HFFc6 (cell line): ENCODE data around the gene ATIC. TPM values are rescaled to one million over a fixed set of nuclear protein-coding genes. Genes with fewer than 3 reads are reported as not detected.
A peak's percentile ranks its signal among the peaks of the same experiment; 100 is the strongest.

Source experiments
- DNase-seq: peaks from one replicate; pipeline ENCODE4 v3.0.0-alpha.2; 2018
- H3K27ac Mint-ChIP-seq: 2 replicates; pipeline ENCODE4 v1.8.0; 2020; ENCODE audit warnings: mild to moderate bottlenecking, mixed read lengths
- H3K27me3 Mint-ChIP-seq: 2 replicates; pipeline ENCODE4 v1.8.0; 2021; ENCODE audit warnings: mild to moderate bottlenecking, moderate library complexity, mixed read lengths; ENCODE audit not compliant: insufficient read depth
- H3K36me3 Mint-ChIP-seq: 2 replicates; pipeline ENCODE4 v1.8.0; 2021; ENCODE audit warnings: low read depth, mixed read lengths
- H3K4me1 Mint-ChIP-seq: 2 replicates; pipeline ENCODE4 v1.8.0; 2020; ENCODE audit warnings: low read depth, mixed read lengths
- H3K4me3 Mint-ChIP-seq: 2 replicates; pipeline ENCODE4 v1.8.0; 2020; ENCODE audit warnings: mild to moderate bottlenecking, moderate library complexity, mixed read lengths
- H3K9me3 Mint-ChIP-seq: 2 replicates; pipeline ENCODE4 v1.8.0; 2020; ENCODE audit warnings: mild to moderate bottlenecking, mixed read lengths
- CTCF ChIP-seq: fragments of 200-600 bp; sonication (generic); IDR thresholded peaks from 2 replicates; pipeline ENCODE4 v1.5.0; 2021; ENCODE audit warnings: antibody characterized with exemption, mild to moderate bottlenecking
- total RNA-seq, 6 experiments: library from RNA; stranded (reverse); fragmentation: NEBNext Ultra II Directional; extraction: Animal tissue kit (Norgen Biotek cat#: 25700); gene quantifications; 2 replicates in 1 of 6; 3 replicates in 5 of 6; pipeline ENCODE4 v1.2.3, GENCODE V29; 2021

The ATIC gene
- total RNA-seq, 6 experiments from 2014 or later: 137 to 156 (median 150) TPM

GRCh38 chr2:215270118-215270451 is 41.8 kb upstream of the ATIC start:
- TF ChIP-seq CTCF: peak; percentile 3
- Mint-ChIP-seq H3K9me3 (no peaks in the 10 kb centered on the region), H3K4me1 (no peaks in the 10 kb centered on the region), H3K36me3 (no peaks in the 10 kb centered on the region), H3K27ac (no peak overlapping the region), H3K4me3 (no peak overlapping the region), H3K27me3 (peaks cover 1% of the 10 kb centered on the region; the same call in 1 of the 2 replicates)
- no peak for DNase-seq

GRCh38 chr2:215271446-215271845 is 40.4 kb upstream of the ATIC start:
- DNase-seq: no peak
- no peaks in the 10 kb centered on the region for H3K36me3 Mint-ChIP-seq
- H3K27ac Mint-ChIP-seq: no peak overlapping the region
- no peaks in the 10 kb centered on the region for H3K4me1 Mint-ChIP-seq
- no peak for TF ChIP-seq CTCF
- peaks cover 2% of the 10 kb centered on the region for H3K27me3 Mint-ChIP-seq
- no peaks in the 10 kb centered on the region for H3K9me3 Mint-ChIP-seq
- no peak overlapping the region for H3K4me3 Mint-ChIP-seq

GRCh38 chr2:215272918-215273317 is 38.9 kb upstream of the ATIC start:
- Mint-ChIP-seq H3K27ac (no peak overlapping the region), H3K27me3 (peaks cover 2% of the 10 kb centered on the region), H3K9me3 (no peaks in the 10 kb centered on the region)

GRCh38 chr2:215274829-215275228 is 37.0 kb upstream of the ATIC start:
- Mint-ChIP-seq H3K9me3 (no peaks in the 10 kb centered on the region), H3K36me3 (no peaks in the 10 kb centered on the region), H3K4me3 (no peak overlapping the region), H3K4me1 (no peaks in the 10 kb centered on the region; the same call in 1 of the 2 replicates), H3K27me3 (peaks cover 2% of the 10 kb centered on the region), H3K27ac (no peak overlapping the region)
- no peak for TF ChIP-seq CTCF
- no peak for DNase-seq

More at GRCh38 chr2:215272918-215273317, 38.9 kb upstream of the ATIC start:
- Mint-ChIP-seq H3K4me3 (no peak overlapping the region), H3K36me3 (no peaks in the 10 kb centered on the region), H3K4me1 (no peaks in the 10 kb centered on the region)
- no peak for TF ChIP-seq CTCF
- DNase-seq: no peak

GRCh38 chr2:215275824-215276223 is 36.0 kb upstream of the ATIC start:
- TF ChIP-seq CTCF: no peak
- no peak for DNase-seq
- Mint-ChIP-seq H3K4me1 (no peaks in the 10 kb centered on the region; the same call in 1 of the 2 replicates), H3K27me3 (peaks cover 2% of the 10 kb centered on the region), H3K9me3 (no peaks in the 10 kb centered on the region), H3K4me3 (no peak overlapping the region), H3K27ac (no peak overlapping the region), H3K36me3 (no peaks in the 10 kb centered on the region)

GRCh38 chr2:215277944-215278343 is 33.9 kb upstream of the ATIC start:
- no peaks in the 10 kb centered on the region; the same call in 1 of the 2 replicates for H3K4me1 Mint-ChIP-seq
- H3K4me3 Mint-ChIP-seq: no peak overlapping the region
- no peaks in the 10 kb centered on the region for H3K36me3 Mint-ChIP-seq
- no peak overlapping the region for H3K27ac Mint-ChIP-seq
- no peak for TF ChIP-seq CTCF
- H3K9me3 Mint-ChIP-seq: no peaks in the 10 kb centered on the region
- peaks cover 2% of the 10 kb centered on the region for H3K27me3 Mint-ChIP-seq
- no peak for DNase-seq
